HepG2 (cell line): ENCODE data around the gene DIPK1C. TPM values are rescaled to one million over a fixed set of nuclear protein-coding genes. Genes with fewer than 3 reads are reported as not detected.

Experiments
- ATAC-seq: fragments of 200-7000 bp; cut with Tn5 transposase; 3 replicates; pipeline ENCODE4 v1.9.1; 2020; ENCODE audit warnings: mild to moderate bottlenecking, moderate library complexity
- BruUV-seq: library from RNA; stranded (reverse); fragments of 400-500 nt; replicated peaks from 2 replicates; lab custom pipeline; 2021; lab: Mats Ljungman, UMichigan
- CTCF ChIA-PET: fragments of 300-600 bp; formaldehyde crosslinking; extraction: SDS; loops from one replicate; lab custom pipeline; 2021; ENCODE audit warnings: low total read pairs, inconsistent platforms, low intra/inter-chr PET ratio; lab: Yijun Ruan, JAX
- POLR2A ChIA-PET: fragments of 350-600 bp; sonication (Branson Sonifier 250); formaldehyde crosslinking; loops from one replicate; lab custom pipeline; 2020; ENCODE audit warnings: antibody characterized with exemption, inconsistent platforms; lab: Yijun Ruan, JAX
- DNase-seq: peaks from one replicate; pipeline ENCODE4 v3.0.0-alpha.2; 2015; ENCODE audit warnings: low spot score
- FAIRE-seq: peaks from 3 replicates; lab custom pipeline; 2011; peaks lifted over from hg19 to GRCh38; lab: Jason Lieb, UNC
- H2AFZ ChIP-seq: one replicate; pipeline ENCODE4 v1.6.1; 2011; ENCODE audit warnings: low read length, inconsistent platforms
- H3K27ac ChIP-seq: fragments of 300-600 bp; 3 replicates; pipeline ENCODE4 v1.8.0; 2011; ENCODE audit warnings: mixed run types, mild to moderate bottlenecking, mixed read lengths, low read length, inconsistent platforms; ENCODE audit not compliant: insufficient read depth; ENCODE audit errors: extremely low read length
- H3K27me3 ChIP-seq, 2 experiments: fragments of 200-600 bp in 1 of 2; 2 replicates in 1 of 2; 3 replicates in 1 of 2; pipeline versions ENCODE4 v1.6.0 to v1.8.0; 2011; ENCODE audit warnings: low read length in 2 of 2, mild to moderate bottlenecking in 2 of 2, moderate library complexity in 2 of 2, inconsistent platforms in 1 of 2; ENCODE audit not compliant: insufficient read depth in 2 of 2, control insufficient read depth in 1 of 2
- H3K36me3 ChIP-seq, 2 experiments: fragments of 200-600 bp in 1 of 2; replicated peaks in 1 of 2; 2 replicates in 1 of 2; 3 replicates in 1 of 2; pipeline versions ENCODE4 v1.5.1 to v1.8.0; 2011; ENCODE audit warnings: low read length in 2 of 2, inconsistent platforms in 1 of 2; ENCODE audit not compliant: insufficient read depth in 2 of 2, control insufficient read depth in 1 of 2
- H3K4me1 ChIP-seq: 2 replicates; pipeline ENCODE4 v1.5.1; 2012; ENCODE audit warnings: low read length, inconsistent platforms; ENCODE audit not compliant: insufficient read depth
- H3K4me2 ChIP-seq: 2 replicates; pipeline ENCODE4 v1.6.0; 2011; ENCODE audit warnings: low read depth, low read length, inconsistent platforms
- H3K4me3 ChIP-seq, 3 experiments: fragments of 200-600 bp in 1 of 3; sonication (generic), shearing (Covaris generic) in 1 of 3; replicated peaks in 1 of 3; 2 replicates each; pipeline ENCODE4 v1.5.1; 2011 to 2016; ENCODE audit warnings: low read length in 3 of 3, inconsistent platforms in 2 of 3, low read depth in 2 of 3, mild to moderate bottlenecking in 2 of 3, control low read depth in 1 of 3, mixed read lengths in 1 of 3; ENCODE audit not compliant: insufficient read depth in 1 of 3
- H3K79me2 ChIP-seq: one replicate; pipeline ENCODE4 v1.6.1; 2011; ENCODE audit warnings: low read length, inconsistent platforms; ENCODE audit not compliant: insufficient read depth
- H3K9ac ChIP-seq: 2 replicates; pipeline ENCODE4 v1.6.0; 2011; ENCODE audit warnings: mild to moderate bottlenecking, low read depth, low read length, inconsistent platforms; ENCODE audit not compliant: insufficient read depth
- H3K9me3 ChIP-seq: 2 replicates; pipeline ENCODE4 v1.5.1; 2012; ENCODE audit warnings: mild to moderate bottlenecking, low read length
- H4K20me1 ChIP-seq: 2 replicates; pipeline ENCODE4 v1.6.0; 2011; ENCODE audit warnings: inconsistent platforms, mild to moderate bottlenecking, low read length, moderate library complexity; ENCODE audit not compliant: insufficient read depth
- HNRNPLL ChIP-seq: fragments of 200-400 bp; formaldehyde crosslinking; IDR thresholded peaks from 2 replicates; pipeline ENCODE4 v1.6.1; 2017; ENCODE audit warnings: mild to moderate bottlenecking, low read depth, low read length; ENCODE audit not compliant: poor library complexity, severe bottlenecking
- KLF13 ChIP-seq: sonication (generic); formaldehyde crosslinking; IDR thresholded peaks from 2 replicates; pipeline ENCODE4 v1.4.0; 2020; ENCODE audit warnings: mild to moderate bottlenecking, missing genetic modification reagents
- MNT ChIP-seq: fragments of 450-650 bp; IDR thresholded peaks from 2 replicates; pipeline ENCODE4 v1.6.1; 2016
- SRSF1 ChIP-seq: fragments of 200-400 bp; formaldehyde crosslinking; optimal IDR thresholded peaks from 2 replicates; pipeline ENCODE3; 2017; ENCODE audit warnings: mild to moderate bottlenecking, low read depth, low read length, moderate library complexity
- UBTF ChIP-seq: sonication (generic); formaldehyde crosslinking; IDR thresholded peaks from 2 replicates; pipeline ENCODE4 v1.4.0; 2020; ENCODE audit warnings: mild to moderate bottlenecking, missing genetic modification reagents
- ZNF570 ChIP-seq: sonication (generic); formaldehyde crosslinking; IDR thresholded peaks from 2 replicates; pipeline ENCODE4 v1.4.0; 2020; ENCODE audit warnings: mild to moderate bottlenecking, missing genetic modification reagents, borderline replicate concordance
- WGBS: methylation state at CpG from one replicate; pipeline ENCODE4 v1.1.6; 2017; ENCODE audit warnings: low lambda C conversion rate; 5-methylcytosine and 5-hydroxymethylcytosine counted together
- in situ Hi-C: cut with HindIII; loops from 2 replicates; pipeline ENCODE4 v1.10.0; 2017; ENCODE audit warnings: low pct_unique_long_range_greater_than_20kb; ENCODE audit not compliant: extremely low pct_ligation_motif_present
- intact Hi-C: fragments of 100-400 bp; cut with micrococcal nuclease; formaldehyde crosslinking; loops from one replicate; pipeline ENCODE4 v1.10.0; 2022; ENCODE audit not compliant: unreplicated experiment
- polyA plus RNA-seq, 8 experiments: library from polyadenylated mRNA; depleted of rRNA in 3 of 8; stranded (reverse) in 7 of 8; unstranded in 1 of 8; fragments of >200 nt; fragmentation: Illumina TruSeq in 4 of 8; extraction: Trizol in 4 of 8; gene quantifications; 2 replicates each; pipeline versions ENCODE4 v1.2.1 to v1.2.3, GENCODE V29; 2011 to 2016; ENCODE audit warnings: low read depth in 4 of 8, missing spikeins in 1 of 8, mixed read lengths in 1 of 8; ENCODE audit not compliant: insufficient read depth in 1 of 8
- total RNA-seq, 5 experiments: library from RNA; depleted of rRNA; stranded (reverse); fragments of >200 nt; fragmentation: Illumina TruSeq; extraction: Trizol; gene quantifications; 2 replicates each; pipeline ENCODE4 v1.2.3, GENCODE V29; 2016; ENCODE audit warnings: low read depth in 1 of 5

DIPK1C gene
- total and polyA plus RNA-seq, 2 of the 13 experiments (the other 11 are each of a cell fraction or from before 2014, with no cell fraction given) = 1.8 TPM; not detected in 1

GRCh38 chr18:74427442-74428112 lies 29.5 kb downstream of the DIPK1C start:
- no peak for TF ChIP-seq ZNF570 (CRISPR knock-in tag)
- TF ChIP-seq HNRNPLL = no peak
- TF ChIP-seq MNT = peak; percentile 90
- Histone ChIP-seq H3K4me2 (no peak overlapping the region), H3K36me3 (no peaks in the 10 kb centered on the region), H4K20me1 (no peaks in the 10 kb centered on the region), H3K9me3 (no peaks in the 10 kb centered on the region), H3K4me3 (no peak overlapping the region), H3K27me3 (peaks cover 2 to 39% of the 10 kb centered on the region in 2 experiments; a peak in 3 of 5 replicates), H2AFZ (no peak overlapping the region), H3K4me1 (no peaks in the 10 kb centered on the region), H3K27ac (no peak overlapping the region), H3K9ac (no peak overlapping the region), H3K79me2 (no peaks in the 10 kb centered on the region)
- FAIRE-seq (no peak), ATAC-seq (no peak), DNase-seq (no peak)
- WGBS = 55% methylated on average over 24 of the region's 24 CpGs
- intact Hi-C loops = no loop called here
- in situ Hi-C loops = no loop called here
- ChIA-PET POLR2A (no interaction called here), CTCF (no interaction called here)
- BruUV-seq = no TSS peak

DNA sequence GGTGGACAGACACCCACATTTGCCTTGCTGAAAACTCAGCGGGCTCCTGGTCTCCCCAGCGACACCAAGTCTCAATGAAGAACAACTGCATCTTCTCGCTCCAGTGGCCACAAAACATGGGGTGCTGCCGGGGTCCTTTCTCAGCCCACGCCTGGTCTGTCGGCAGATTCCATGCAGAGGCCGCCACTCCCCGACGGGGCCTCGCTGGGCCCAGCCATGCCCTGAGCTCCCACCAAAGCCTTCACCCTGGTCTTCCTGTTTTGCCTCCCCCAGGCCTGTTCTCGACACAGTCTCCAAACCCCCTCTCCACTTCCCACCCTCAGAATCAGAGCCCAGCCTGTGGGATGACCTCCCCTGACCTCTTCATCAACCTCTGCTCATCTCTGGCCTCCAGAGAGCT lies 31.2 kb downstream of the DIPK1C start:
- FAIRE-seq = no peak

More for the DNA sequence above, 31.2 kb downstream of the DIPK1C start:
- Histone ChIP-seq H3K9ac (no peak overlapping the region), H3K27me3 (peaks cover 2 to 44% of the 10 kb centered on the region in 2 experiments; a peak in 3 of 5 replicates), H3K27ac (no peak overlapping the region), H3K4me2 (no peak overlapping the region), H3K36me3 (no peaks in the 10 kb centered on the region), H3K9me3 (no peaks in the 10 kb centered on the region), H3K4me1 (no peaks in the 10 kb centered on the region), H2AFZ (no peak overlapping the region), H3K79me2 (no peaks in the 10 kb centered on the region), H4K20me1 (no peaks in the 10 kb centered on the region), H3K4me3 (no peak overlapping the region)
- POLR2A ChIA-PET = no interaction called here
- CTCF ChIA-PET = no interaction called here
- ATAC-seq = no peak
- BruUV-seq = no TSS peak
- TF ChIP-seq SRSF1 = no peak
- no peak for TF ChIP-seq KLF13
- no peak for TF ChIP-seq UBTF (CRISPR knock-in tag)
- in situ Hi-C loops (no loop called here), intact Hi-C loops (no loop called here)
- 60% methylated on average over 11 of the region's 11 CpGs for WGBS
- DNase-seq = no peak
